HG03139 (cell line): Measurements from ENCODE around the gene OR2AG2.
"Not testable (repeated sequence)": the region's sequence is repeated elsewhere in the genome, so short reads cannot be mapped to it uniquely, and the experiment has no call there.

ENCODE experiments used
- ATAC-seq: cut with Tn5 transposase; IDR thresholded peaks from one replicate; pipeline ENCODE4 v1.9.1; 2021; ENCODE audit not compliant: unreplicated experiment

Gene OR2AG2, protein sequence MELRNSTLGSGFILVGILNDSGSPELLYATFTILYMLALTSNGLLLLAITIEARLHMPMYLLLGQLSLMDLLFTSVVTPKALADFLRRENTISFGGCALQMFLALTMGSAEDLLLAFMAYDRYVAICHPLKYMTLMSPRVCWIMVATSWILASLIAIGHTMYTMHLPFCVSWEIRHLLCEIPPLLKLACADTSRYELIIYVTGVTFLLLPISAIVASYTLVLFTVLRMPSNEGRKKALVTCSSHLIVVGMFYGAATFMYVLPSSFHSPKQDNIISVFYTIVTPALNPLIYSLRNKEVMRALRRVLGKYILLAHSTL

DNA sequence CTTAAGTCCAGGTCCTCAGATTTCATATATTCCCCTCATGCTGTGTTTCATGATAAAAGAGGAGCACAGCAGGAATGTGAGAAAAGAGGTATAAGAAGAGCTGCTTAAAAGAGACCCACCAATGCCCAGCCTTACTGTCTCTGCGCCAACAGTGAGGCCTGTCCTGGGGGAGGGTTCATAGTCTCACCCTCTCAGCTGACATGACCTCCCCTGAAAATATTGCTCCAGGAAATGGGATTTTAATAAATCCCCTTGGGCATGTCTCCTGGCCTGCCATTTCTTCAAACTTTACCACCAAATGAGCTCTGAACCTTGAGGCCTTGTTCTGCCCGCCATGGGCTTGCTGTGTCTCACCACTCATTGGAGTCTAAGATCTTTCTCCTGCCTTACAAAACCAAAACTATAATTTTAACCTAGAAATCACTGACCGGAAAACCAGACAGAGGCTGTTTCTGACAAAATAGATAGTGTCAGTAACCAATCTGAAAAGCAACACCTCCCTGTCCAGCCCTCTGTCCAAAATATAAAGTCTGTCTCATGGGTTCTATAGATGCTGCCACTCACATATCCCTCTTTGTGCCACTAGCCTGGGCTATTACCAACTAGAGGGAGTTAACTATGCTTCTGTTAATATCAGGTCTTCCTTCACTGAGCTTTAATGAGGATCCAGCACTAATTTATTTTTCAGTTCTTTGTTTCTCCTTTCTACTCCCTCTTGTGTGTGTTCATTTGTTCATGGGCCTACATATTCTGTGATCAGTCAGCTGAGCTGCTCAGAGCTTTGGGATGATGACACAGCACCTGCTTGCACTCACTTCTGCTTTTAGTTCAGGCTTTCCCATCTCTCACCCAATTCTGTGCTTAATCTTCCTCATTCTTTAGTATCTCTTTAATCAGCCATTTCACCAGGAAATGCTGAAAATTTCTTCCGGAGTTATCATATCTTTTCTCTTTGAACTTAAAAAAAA, at the start of gene OR2AG2:
Gene OR2AG2, minus strand, starts transcription at position 51 of the 968 bp plus-strand sequence. CDS start 3,019 bp downstream, outside the sequence.
- ATAC-seq, result peak; percentile 89

DNA sequence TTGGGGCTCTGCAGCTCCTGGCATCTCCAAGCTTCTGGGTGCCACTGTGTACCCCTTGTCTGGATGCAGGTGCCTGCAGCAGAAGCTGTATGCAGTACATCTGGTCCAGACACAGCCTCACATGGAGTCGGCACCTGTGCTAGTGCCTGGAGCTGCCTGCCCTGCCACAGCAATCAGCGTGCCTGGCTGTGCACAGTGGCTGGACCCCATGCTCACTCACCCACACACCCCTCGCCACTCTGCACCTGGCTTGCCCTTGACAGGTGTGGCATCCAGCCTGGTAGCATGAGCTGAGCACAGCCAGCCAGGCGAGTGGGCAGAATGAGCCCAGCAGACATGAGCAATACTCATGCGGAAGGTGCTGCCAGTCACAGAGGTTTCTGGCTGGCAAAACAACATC, 47.2 kb upstream of the OR2AG2 start:
- no peak for ATAC-seq

DNA sequence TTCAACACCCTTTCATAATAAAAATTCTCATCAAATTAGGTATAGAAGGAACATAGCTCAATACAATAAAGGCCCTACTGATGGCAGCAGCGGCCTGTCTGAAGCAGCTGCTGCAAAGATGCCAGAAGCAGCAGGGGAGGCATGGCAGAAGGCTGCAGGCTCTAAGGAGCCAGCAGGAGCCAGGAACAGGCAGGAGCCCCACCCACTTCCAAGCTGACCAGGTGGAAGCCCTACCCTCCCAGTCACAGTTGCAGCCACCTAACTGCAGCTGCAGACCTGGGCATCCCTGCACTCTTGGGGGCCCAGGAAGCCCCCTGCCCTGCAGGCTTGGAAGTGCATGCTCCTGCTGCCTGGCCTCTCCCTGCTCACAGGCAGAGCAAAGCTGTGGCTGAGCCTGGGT, 45.9 kb upstream of the OR2AG2 start:
- no peak for ATAC-seq

DNA sequence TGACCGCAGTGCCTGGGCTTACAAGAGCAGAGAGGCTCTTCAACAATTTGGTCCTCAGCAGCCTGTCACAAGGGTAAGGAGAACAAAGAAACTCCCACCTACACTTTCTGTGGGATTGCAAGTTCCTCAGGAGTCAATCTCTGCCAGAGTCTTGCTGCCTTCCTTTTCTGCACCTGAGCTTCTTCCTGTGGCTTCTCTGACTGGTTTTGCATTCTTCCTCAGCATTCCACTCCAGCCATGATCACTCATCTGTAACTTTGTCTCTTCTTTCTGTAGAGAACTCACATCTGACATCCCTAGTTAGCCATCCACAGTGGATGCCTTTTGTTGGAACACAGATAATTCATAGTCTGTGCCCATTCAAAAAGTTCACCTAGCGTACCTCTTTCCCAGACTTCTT, 41.9 kb upstream of the OR2AG2 start:
- no peak for ATAC-seq

DNA sequence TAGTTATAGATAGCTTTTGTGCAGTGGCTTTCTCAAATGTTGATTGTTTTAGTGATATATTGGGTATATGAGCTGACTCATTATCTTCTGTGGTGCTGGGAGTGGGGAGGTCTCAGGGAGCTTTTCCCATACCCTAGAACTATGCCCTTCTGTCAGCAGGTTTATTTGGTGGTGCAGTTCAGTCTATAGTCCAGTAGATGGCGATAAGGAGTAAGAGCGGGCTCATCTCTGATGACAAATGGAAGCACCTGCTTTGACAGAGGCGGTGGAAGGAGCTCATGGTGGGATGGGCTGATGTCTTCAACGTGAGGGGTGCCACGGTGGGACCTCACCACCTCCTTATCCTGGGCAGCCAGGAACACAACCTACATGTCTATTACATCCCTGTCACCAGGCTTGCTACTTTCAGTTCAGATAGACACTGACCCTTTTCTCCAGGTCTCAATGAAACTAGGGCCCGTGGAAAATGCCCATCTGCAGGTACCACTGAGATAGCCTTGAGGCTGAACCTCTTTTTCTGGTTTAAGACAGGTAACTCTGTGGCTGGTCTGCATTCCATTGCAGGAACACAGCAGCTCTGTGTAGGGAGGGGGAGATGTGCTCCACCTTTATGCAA, 40.7 kb upstream of the OR2AG2 start:
- ATAC-seq, result peak; percentile 92

DNA sequence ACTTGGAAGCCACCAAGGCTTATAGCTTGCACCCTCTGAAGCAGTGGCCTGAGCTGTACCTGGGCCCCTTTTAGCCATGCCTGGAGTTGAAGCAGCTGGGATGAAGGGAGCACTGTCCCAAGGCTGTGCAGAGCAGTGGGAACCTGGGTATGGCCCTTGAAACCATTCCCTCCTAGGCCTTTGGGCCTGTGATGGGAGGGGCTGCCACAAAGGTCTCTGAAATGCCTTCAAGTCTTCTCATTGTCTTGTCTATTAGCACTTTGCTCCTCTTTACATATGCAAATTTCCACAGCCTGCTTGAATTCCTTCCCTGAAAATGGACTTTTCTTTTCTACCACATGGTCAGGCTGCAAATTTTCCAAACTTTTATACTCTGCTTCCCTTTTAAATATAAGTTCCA, 29.3 kb upstream of the OR2AG2 start:
- ATAC-seq, result not testable (repeated sequence)

DNA sequence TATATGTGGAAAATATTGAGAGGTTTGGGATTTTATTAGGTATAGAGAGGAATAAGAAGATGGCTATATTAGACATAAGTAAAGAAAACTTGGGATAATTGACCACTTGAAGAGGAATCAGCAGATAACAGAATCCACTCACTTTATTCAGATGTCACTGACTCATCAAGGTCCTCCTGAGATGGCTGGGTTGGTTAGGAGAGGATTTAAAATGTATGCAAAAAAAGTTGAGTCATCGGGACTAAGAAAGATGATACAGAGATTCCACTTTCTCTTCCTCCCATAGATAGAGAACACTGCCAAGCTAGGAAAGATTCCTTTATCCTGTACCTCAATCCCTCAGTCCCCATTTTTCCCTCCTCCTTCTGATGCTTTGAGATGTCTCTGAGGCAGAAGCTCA, 27.6 kb upstream of the OR2AG2 start, which contains the start of gene OR6A2:
Gene OR6A2, minus strand, starts transcription at position 288 of the 400 bp plus-strand sequence. CDS start 3,981 bp downstream, outside the sequence.
- ATAC-seq, result no peak

DNA sequence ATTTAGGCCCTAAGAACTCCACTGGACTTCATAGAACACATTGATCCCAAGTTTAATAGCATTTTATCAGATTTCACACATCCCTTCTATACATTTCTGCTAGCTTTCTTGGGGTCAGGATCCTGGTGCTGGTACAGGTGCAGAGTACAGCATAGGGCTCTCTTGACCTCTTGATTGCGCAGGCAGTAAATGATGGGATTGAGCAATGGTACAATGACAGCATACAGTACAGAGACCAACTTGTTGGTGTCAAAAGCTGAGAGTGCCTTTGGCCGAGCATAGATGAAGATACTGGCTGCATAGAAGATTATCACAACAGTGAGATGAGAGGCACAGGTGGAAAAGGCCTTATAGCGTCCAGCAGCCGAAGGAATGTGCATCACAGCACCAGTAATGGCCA, 22.9 kb upstream of the OR2AG2 start:
- ATAC-seq, result no peak

DNA sequence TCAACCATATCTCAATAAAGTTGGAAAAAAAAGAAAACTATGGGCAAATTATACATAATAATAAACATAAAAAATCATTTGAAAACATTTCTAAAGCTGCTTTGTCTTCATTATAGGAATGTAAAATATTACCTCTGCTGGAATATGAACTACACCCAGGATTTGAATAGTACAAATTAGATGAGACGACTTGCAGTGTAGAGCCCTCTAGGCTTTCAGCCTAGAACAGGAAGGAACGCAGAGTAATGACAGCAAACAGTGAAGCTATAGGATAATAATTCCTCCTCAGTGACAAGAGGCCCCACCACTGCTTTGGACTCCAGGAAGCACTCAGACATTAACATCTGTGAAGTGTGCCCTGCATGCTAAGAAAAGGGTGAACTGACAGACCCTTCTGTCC, 18.8 kb upstream of the OR2AG2 start:
- ATAC-seq, result no peak

DNA sequence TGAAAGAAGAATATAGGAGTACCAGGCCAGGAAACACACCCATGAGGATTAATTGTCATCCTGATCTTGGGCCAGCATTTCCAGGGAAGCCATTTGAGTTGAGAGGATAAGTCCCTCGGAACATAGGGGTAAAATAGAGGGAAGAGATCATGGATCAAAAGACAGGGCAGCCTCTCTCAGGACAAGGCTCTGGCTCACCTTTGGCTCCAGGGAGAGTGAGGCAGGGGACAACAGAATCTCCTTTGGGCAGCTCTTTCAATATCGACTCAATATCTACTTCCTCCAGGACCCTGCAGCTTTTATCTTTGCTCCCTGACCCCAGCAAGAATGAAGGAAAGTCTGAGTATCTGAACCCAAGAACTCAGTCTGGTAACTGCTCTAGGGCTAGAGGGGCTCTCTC, 10.9 kb upstream of the OR2AG2 start, which contains the start of gene OR2AG1:
Gene OR2AG1, plus strand, starts transcription at position 301 of the 400 bp plus-strand sequence. CDS start 2,018 bp downstream, outside the sequence.
- ATAC-seq, result no peak

DNA sequence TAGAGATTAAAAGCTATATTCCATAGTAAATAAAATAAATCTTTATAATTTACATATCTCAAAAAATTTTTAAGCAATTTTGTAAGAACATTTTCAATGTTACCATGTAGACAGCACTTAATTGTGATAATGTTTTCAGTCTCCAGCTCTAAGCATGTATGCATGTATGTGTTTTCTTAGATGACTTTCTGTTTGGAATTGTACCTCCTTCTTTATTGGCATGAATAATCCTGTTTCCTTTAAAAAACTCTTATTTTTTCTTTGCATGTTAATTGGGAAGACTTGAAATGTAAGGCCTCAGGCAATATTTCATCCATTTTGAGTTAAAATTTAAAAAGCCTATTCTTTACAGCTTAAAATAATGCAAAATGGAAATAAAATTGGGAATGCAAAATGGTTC, 9.1 kb upstream of the OR2AG2 start:
- no peak for ATAC-seq

DNA sequence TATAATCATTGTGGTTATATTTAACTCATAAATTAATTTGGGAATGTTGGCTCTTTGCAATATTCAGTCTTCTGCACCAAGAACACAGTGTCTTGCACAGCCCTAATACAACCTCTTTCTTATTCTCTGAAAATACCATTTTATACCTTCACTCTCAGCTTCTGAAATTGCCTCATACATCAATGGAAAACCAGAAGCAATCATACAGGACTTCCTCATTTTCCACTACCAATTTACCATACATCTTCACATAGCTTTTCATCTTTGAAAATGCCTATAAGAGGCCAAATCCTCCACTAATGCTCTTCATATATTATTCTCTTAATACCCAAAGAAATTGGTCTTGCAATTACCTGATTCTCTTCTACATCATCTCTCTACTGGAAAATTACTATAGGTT, 6.7 kb upstream of the OR2AG2 start:
- ATAC-seq, result no peak

DNA sequence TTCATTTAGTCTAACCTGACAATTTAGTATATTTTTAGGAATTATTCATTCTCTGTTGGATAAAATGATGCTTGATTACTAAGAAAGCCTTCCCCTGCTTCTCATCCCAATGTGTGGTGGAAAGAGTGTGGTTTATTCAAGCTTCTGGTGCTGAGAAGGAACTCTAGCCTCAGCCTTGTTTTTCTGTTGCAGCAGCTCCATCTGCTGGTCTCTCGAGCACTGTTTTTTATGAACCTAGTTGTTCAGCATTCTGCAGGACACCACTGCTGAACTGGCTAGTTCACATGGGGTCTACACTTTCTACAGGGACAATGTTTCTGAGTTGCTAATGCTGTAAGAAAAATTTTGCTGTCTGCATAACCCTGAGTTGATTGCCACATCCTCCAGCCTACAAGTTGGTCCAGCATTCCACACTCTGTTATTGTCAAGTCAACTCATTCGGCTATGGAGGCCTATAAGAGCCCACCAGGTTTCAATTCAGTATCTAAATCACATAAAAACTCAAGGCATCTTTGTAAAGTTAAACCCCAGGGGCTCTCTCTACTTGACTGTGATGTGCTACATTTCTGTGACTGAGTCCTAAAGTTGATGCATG, 14.3 kb downstream of the OR2AG2 start:
- peak; percentile 70 for ATAC-seq

DNA sequence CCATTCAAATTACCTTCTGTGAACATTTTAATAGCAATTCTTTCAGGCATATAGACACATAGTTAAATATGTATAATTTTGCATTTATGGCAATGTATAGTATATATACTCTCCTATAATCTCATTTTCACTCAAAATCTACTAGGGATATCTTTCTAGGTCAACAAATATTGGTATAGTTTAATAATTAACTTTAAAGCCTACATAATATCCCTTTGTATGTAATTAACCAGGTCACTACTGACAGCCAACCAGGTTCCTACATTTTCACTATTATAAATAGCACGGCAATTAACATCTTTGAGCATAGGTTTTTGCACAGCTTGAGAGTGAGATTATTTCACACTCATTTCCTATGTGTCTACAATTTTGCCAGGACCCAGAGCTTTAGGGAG, 15.8 kb downstream of the OR2AG2 start:
- no peak for ATAC-seq

DNA sequence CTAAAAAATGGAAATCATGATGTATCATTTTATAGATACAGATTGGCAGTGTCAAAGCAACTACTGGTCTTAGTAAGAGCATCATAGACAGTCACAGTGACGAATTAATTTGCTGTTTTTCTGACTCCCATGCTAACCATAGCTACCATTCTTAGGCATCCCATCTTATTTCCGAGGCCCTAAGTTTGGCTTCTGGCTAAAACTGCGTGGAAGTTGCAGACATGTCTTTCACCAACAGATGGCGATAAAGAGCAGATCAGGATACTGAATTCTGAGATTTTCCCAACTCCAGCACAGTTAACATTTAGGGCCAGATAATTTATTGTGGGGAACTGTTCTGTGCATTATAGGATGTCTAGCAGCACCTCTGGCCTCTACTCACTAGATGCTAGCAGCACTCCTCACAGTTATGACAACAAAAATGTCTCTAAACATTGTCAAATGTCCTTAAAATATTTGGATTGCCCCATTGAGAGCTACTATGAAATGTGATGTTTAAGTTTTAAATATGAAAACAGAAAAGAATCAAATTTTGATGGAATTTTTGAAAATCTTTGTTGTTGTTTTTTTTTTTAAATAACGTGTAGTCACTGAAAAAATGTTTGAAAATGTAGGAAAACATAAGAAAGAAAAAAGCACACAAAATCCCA, 16.3 kb downstream of the OR2AG2 start:
- no peak for ATAC-seq

DNA sequence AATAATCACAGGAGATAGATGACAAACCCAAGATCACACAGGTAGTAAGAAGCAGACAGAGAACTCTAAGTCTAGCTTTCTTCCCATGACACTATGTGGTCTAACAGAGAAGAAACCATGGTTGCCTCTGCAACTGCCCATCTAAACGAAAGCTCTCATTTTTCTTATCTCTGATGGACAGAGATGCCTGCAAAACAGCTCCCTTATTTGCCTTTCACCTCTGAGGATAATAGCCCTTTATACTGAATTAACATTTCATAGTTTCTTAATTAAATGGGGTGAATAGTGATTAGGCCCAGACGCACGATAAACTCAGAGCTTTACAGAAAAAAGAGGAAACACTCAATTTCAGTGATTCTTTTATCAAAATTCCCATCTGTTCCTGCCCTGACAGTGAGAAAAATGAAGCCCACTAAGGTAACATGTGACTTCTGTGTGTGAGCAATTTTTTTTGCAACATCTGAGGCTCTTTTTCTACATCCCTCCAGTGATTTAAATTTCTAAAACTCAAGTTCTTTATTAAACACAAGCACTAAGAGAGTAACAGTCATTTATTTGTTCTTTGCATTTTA, 24.6 kb downstream of the OR2AG2 start:
- no peak for ATAC-seq

DNA sequence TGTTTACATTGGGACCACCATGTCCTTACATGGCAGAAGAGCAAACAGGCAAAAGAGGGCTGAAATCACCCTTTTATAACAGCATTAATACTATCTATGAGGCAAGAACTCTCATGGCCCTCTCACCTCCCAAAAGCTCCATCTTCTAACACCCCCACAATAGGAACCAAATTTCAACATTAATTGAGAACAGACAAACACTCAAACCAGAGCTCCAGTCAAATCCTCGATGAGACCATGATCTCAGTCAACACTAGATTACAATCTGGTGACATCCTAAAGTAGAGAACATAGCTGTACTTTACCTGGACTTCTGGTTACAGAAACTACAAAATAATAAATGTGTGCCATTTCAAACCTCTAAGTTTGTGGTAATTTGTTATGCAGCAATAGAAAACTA, 25.1 kb downstream of the OR2AG2 start:
- ATAC-seq, result no peak

DNA sequence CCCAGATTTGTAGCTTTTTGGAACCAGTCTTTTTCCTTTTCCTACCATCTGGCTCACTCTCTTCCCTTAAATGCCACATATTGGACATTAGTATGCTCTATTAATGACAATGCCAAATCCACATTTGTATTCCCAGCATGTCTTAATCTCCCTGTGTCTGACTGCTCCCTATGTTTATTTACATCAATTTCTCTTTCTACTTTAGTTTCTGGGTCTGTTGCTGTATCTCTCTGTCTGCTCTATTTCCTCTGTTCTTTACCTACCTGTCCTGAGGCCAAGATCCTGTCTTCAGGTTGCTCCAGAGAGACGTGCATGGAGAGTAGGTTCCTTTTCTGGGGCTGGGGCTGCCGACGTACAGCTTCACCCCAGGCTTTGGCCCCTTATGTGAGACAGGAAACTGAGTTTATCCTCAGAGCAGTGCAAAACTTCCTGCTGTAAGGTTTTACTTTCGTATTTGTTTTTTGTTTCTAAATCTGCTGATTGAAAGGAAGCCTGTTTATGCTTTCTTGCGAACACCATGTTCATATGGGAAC, 25.6 kb downstream of the OR2AG2 start:
- ATAC-seq, result peak; percentile 83

DNA sequence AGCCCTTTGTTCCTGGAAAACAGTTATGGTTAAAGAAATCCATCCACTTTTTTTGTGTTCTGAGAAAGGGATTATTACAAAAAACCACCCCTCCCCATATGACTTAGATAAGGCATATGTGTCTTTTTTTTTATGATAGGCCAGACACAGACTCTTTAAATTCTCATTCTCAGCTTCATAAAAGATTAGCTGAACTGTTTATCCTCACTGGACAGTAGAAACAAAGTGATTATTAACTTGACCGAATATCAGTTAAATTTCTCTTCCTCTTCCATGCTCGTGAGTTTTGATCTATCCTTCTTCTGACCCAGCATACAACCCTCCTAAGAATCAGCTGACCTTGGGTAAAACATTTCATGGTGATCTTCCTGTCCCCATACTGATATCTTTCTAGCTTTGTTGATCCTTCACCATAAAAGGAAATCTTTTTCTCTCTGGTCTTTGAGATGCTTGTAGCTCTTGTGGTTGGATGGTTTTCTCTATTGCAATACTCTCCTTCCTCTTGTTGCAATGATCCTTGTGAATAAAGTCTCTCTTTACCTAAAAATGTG, 26.2 kb downstream of the OR2AG2 start:
- ATAC-seq, result peak; percentile 61

DNA sequence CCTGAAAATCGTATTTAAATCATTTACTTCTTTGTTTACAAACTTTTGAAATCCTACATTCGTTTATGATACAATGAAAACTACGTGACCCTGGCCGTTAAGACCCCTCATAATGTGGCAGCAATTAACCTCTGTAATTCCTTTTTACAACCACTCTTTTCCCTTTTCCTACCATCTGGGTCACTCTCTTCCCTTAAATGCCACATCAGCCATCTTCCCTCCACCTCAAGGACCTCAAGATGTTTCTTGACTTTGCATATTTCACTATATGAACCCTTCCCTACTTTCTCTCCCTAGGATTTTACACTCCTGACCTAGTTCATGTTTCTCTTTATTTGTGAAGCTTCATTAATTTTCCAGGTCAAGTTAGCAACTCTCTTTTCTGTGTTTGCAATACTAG, 26.8 kb downstream of the OR2AG2 start:
- no peak for ATAC-seq
